HG03442 (cell line): Measurements from ENCODE around the gene KLF5.

Experiments used
- ATAC-seq: cut with Tn5 transposase; IDR thresholded peaks from one replicate; pipeline ENCODE4 v1.9.1; 2021; ENCODE audit warnings: mild to moderate bottlenecking, moderate library complexity; ENCODE audit not compliant: unreplicated experiment

The KLF5 gene

DNA sequence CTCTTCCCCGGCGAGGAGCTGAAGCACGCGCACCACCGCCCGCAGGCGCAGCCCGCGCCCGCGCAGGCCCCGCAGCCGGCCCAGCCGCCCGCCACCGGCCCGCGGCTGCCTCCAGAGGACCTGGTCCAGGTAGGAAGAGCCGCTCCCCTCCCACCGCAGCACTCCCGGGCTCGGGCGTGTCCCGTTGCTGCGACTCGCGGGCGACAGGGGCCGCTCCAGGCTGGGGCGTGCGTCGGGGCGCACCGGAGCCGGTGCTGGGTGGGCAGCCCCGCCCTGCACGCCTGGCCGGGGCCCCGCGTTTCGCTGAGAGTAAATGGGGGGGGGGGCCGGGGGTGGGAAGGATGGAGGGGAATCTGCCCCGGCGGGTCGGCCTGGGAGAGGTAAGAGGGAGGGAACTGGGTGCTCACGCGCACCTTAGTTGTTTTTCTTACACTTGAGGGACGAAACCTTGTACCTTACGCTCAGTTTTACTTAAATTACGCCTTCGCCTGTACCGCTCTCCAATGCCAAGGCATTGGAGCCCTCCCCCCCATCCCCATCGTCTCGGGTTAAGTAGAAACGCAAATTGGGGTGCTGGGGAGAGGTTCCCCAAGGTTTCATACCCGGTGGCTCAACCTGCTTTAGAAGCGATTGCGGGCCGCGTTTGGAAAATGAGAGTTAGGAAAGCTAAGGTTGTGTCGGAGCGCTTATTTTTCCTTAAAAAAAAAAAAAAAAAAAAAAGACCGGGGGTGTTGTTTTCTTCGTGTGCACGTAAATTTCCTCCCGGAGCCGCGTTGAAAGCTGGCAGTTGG, 850 bp downstream of the KLF5 start:
- peak; percentile 35 for ATAC-seq

DNA sequence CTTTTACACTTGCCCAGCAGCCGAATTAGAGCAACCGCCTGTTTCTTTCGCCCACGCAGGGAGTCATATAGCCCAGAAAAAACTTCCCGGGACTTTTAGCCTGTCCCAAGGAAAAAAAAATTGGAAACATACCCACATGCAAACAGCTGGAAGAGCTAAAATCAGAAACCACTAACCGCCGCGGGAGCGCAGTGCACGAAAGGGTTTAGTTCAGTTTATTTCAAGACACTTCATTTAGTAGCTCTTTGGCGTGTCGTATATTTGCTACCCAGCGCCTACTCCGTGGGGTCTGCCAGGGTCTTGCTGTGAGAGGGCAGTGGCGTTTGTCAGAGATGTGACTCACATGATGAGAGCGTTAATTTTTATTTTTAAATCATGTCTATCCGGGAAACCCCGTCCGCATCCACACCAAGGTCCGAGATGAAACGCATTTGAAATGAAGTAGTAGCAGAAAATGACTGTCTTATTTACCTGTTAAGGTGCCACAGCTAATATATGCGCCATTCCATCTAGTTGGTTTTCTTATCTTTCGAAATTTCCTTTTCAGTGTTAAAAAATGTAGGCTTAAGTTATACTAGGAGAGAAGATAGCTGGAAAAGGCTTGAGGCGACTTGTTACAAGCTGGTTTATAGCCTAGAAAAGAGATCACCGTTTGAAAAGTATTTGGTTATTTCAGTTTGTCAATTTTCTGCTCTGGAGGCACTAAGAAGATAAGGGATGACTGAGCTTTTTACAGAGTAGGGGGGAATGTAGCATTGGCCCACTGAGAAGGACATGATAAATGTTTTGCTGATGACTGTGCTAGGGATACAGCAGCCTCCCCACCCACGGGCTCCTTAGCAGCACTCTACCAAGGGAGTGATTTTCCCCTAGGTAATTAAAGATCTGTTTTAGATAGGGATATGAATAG, 1.7 kb downstream of the KLF5 start:
- no peak for ATAC-seq

DNA sequence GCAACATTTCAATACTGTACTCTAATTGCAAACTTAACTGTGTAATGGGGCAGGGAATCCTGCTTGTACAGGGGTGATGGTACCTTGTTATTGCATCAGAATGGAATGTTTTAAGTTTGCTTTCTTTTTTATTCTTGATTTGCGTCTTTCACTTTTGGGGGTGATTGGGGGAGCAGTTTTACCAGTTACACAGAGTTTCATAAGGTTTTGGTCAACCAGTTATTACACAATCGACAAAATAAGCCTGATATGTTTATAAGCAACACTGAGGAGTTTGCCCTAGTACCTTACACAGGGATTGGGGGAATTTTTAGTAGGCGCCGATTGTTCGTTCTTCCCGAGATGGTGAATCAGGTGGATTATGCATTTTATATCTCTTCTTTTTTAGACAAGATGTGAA, 2.7 kb downstream of the KLF5 start:
- no peak for ATAC-seq

DNA sequence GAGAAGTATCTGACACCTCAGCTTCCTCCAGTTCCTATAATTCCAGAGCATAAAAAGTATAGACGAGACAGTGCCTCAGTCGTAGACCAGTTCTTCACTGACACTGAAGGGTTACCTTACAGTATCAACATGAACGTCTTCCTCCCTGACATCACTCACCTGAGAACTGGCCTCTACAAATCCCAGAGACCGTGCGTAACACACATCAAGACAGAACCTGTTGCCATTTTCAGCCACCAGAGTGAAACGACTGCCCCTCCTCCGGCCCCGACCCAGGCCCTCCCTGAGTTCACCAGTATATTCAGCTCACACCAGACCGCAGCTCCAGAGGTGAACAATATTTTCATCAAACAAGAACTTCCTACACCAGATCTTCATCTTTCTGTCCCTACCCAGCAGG, 3.1 kb downstream of the KLF5 start:
- ATAC-seq, result no peak

DNA sequence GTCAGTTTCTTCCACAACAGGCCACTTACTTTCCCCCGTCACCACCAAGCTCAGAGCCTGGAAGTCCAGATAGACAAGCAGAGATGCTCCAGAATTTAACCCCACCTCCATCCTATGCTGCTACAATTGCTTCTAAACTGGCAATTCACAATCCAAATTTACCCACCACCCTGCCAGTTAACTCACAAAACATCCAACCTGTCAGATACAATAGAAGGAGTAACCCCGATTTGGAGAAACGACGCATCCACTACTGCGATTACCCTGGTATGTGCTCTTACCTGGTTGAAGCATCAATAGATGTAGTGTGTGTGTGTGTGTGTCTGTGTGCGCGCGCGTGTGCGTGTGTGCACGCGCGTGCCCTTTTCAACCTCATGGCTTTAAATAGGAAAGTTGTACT, 3.7 kb downstream of the KLF5 start:
- no peak for ATAC-seq

DNA sequence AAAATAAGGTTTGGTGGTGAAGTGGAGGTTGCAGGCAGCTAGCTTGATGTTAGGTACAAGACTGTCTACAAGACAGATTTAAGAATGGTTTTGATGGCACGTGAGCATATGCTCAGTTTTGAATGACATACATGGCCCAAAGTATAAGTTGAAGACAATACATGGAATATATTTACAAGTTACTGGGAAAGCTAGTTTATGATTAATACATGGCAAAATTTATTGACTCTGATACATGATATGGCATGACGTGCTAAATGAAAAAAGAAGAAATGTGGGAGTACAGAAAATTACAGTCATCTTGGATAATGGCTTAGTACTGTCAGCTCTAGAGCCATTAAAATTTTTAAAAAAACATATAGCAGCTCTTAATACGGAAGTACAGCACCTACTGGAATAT, 4.4 kb downstream of the KLF5 start:
- ATAC-seq, result no peak

DNA sequence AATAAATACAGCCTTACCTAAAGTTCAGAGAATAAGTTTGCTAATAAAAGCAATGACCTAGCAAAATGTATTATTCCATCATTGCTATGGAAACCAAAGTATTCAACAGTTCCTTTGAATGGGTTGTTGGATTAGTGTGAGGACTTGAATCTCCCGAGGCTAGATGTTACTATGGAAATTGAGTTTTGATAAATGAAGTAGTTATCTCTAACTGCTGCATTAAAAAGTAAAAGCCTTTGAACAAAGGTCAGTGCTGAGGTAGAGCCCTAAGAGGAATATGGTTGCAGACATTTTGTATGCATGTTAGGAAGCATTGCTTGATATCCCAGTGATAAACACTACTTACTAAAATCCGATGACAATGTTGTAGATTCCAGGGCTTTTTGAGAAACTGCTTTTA, 6.2 kb downstream of the KLF5 start:
- no peak for ATAC-seq

DNA sequence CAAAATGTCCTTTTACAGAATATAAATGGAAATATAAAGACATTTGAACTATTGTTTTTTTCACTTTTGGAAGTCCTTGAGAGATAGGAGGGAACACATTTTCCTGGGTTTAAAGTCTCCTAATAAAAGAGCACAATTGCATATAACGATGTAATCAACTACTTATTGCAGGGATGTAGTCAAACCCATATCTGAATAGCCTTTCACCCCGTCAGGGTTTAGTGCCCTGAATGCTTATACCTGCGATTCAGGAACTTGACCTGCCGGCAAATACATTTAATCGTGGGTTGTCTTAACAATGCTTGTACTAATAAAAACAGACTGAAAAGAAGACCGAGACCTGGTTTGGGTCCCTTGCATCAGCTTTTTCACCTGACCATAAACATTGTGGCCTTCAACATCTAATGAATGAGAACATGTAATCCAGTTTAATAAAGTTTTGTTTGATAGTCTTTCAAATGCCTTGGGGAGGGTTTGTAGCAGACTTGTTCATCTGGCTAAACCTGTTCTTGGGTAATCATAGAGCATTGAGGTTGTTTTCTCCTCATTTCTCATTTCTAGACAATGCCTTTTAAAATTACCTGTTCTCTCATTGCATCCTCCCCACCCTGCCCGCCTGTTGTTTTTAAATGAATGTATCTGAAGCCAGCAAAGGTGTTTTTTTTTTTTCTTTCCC, 7.0 kb downstream of the KLF5 start:
- no peak for ATAC-seq

DNA sequence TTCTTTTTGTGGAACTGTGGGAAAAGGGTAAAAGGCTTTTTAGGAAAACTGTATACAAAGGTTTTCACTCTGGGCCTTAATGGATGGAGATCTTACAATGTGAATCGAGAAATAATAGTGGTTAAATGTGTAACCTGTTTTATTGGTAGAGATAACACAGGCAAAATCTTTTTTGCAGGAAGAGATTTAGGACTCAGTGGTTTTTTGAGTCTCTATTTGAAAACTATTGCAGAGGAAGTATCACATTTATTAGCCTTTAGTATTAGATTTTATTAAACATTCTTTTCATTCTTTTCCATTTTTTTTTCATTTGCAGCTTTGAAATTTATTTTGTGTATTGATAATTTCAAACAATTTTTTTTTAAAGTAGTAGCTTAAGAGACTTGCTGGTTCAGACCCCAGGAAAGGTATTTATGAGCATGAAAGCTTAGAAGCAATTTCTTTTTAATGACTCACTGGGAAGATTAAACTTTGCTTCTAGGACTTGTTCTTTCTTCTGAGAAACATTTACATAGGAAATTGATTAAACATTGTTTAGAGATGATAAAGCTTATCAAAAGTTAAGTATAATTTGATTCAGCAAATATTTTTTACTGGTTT, 10.5 kb downstream of the KLF5 start:
- no peak for ATAC-seq

DNA sequence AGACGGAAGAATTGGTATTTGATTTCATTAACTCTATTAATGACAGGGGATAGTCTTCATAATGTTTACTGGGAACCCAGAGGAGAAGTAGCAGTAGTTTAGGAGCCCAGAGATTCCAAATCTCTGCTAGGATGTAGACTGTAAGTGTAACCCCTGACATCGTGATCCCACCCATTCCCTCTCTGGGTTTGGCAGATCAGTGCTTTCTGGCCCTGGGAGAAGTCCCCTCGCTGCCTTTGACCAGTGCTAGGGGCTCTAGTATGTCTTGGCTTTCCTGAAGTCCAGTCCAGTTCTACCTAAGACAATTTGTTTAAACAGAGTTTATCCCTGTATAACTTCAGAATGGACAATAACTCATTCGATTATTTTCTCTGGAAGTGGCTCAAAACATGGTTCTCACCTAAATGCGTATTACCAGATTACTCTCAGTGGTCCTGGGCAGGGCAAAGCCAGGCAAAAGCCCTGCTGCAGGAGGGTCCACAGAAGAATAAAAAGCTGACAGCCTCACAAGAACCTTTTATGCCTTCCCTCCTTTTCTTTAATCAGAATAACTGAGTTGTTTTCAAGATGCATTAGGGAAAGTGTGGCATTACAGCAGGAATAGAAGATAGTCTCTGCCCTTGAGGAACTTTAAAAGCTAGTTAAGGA, 11.8 kb downstream of the KLF5 start:
- ATAC-seq, result no peak

DNA sequence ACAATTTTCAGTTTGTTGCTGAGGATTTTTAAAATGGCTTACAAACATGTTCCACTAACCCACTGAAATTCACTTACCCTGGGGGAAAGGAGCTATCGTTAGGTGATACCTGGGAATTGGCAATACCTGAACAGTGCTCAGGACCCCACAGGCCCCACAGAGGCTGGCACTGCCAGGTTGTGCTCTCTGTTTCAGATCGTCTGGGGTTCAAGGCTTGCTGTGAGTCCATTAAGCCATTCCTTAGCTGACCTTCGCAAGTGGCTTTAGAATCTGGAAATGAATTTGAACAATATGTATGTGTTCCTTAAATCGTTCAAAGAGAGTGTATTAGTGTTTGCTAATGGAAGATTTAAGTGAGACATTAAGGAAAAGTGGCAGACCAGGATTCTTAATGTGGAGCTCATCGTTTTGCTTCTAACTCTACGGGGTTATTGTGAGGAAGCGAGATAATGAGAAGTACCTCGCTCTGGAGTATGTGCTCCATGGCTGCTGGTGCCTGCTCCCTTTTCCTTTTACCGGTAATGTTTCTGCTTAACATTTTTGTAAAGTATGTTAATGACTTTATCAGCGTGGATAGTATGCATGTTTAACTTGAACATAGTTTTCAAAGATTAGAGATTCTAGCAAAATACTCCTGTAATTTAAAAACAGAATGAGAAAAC, 13.6 kb downstream of the KLF5 start:
- ATAC-seq, result no peak

DNA sequence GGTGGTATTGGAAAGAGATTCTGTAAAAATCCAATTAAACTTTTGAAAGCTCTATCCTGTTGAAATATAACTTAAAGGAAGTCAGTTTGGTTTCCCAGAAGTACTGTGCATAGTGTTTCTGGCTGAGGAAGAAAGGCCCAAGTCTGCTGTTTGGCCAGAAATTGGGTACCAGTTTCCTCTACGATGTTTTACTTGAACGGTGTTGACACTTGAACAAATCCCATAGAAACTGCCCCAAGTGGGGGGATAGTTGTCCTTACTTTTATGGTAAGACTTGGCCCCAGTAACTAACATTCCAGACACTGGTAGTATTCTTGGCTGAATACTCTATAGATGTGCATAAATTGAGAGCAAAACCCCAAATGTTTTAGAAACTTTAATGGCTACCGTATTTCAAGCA, 14.2 kb downstream of the KLF5 start:
- ATAC-seq, result no peak

DNA sequence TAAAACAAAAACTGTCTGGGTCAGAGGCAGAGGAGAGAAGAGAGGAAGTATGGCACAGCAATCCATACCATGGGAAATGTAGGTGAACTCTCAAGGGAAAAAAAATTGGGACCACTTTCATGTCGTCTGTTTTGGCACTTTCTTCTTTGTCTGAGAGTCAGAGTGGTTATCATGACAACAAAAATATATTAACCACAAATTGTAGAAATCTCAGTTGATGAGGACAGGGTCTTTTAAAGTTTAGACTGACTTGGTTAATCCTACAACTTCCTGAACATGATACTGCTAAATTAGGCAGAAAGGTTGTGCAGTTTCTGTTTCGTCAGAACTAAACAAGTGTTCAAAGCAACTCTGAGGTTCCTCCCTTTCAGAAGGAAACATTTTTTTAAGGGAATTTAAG, 15.2 kb downstream of the KLF5 start:
- peak; percentile 82 for ATAC-seq

DNA sequence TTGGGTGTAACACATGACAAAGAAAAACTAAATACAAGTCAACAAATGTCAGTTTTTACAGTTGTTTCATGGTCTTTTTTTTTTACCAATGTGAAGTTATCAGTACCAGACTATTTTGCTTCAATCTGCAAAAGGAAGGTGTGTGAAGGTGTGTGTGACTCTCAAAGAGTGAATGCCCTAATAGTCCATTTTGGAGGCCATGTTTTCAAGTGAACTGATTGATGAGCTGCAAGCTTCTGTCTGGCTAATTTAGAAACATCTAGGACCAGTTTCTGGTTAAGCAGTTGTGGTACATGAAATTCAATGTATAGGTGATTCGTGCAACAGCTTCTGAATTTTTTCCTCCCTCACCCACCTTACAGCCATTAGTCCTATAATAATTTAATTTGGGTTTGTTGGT, 16.1 kb downstream of the KLF5 start:
- no peak for ATAC-seq

DNA sequence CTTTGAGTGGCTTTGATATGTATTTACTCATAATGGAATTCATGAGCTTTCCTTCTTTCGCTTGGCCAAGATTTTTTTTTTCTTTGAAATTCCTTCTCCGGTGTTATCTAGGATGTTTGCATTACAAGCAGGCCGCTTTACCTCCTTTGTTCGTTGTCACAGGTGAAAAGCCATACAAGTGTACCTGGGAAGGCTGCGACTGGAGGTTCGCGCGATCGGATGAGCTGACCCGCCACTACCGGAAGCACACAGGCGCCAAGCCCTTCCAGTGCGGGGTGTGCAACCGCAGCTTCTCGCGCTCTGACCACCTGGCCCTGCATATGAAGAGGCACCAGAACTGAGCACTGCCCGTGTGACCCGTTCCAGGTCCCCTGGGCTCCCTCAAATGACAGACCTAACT, 16.7 kb downstream of the KLF5 start:
- no peak for ATAC-seq

DNA sequence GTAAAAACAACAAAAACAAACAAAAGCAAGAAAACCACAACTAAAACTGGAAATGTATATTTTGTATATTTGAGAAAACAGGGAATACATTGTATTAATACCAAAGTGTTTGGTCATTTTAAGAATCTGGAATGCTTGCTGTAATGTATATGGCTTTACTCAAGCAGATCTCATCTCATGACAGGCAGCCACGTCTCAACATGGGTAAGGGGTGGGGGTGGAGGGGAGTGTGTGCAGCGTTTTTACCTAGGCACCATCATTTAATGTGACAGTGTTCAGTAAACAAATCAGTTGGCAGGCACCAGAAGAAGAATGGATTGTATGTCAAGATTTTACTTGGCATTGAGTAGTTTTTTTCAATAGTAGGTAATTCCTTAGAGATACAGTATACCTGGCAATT, 17.1 kb downstream of the KLF5 start:
- ATAC-seq, result no peak

DNA sequence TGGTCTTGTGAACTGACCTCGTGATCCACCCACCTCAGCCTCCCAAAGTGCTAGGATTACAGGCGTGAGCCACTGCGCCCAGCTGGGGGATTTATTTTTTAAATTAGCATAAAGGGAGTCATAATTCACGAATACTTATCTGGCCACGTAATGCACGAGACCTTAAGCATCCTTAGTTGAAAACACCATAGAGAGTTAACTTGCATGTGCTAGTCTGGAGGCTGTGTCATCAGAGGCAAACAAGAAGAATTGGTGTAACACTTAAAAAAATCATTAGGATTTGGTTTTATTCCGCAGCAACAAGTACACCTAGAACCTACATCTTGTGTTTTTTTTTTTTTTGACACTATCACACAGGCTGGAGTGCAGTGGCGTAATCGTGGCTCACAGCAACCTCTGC, 19.1 kb downstream of the KLF5 start:
- ATAC-seq, result no peak

DNA sequence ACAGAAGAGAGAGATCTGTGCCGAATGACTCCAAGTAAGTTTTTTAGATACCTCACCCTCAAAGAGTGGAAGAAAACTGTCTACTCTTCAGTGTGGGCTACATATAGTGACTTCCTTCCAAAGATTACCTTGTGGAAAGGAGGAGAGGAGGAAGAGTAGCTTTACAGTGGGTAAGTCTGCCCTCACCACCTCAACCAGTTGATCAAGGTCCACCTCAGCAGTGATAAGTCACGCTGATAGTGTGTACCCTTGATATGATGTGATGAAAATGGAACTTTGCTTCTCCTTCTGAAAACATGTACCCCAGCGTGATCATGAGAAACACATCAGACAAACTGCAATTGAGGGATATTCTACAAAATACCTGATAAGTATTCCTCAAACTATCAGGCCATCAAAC, 20.6 kb downstream of the KLF5 start:
- no peak for ATAC-seq

DNA sequence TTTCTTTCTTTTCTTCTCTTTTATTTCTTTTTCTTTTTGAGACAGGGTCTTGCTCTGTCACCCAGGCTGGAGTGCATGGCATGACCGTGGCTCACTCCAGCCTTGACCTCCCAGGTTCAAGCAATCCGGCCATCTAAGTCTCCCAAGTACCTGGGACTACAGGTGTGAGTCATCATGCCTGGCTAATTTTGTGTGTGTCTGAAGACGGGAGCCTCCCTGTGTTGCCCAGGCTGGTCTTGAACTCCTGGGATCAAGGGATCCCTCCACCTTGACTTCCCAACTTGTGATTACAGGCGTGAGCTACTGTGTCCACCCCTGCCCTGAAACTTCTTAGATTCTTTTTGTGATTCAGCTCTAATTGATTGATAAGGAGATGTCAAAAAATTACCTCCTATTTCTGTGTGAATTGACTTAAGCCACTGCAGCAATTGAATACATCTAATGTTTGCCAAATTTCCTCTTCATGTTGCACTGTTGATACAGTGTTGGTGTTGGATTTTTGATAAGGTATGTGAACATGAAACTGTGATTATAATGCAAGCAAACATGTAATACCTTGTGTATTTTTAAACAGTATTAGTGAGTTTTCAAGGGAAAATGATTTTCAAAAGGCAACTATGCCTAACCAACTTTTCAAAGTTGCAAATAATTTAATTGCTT, 22.6 kb downstream of the KLF5 start:
- ATAC-seq, result no peak

DNA sequence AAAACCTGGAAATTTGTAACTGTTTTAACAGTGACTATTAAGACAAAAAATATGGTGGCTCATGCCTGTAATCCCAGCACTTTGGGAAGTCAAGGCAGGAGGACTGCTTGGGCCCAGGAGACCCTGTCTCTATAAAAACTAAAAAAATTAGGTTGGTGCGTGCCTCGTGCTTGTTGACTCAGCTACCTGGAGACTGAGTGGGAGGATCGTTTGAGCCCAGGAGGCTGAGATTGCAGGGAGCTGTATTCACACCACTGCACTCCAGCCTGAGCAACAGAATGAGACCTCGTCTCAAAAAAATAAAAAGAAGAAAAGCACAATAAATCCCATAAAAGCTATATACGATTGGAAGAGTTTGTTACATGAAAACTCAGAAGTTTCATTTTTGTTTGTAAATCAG, 23.7 kb downstream of the KLF5 start:
- ATAC-seq, result no peak
